Suprapubic skin (tissue), 3 donors: ENCODE results near the gene PEX10.

Experiments used
- EP300 ChIP-seq: sonication (generic); formaldehyde crosslinking; IDR thresholded peaks from one replicate; pipeline ENCODE4 v1.6.1; 2017; ENCODE audit warnings: antibody characterized with exemption
- TF ChIP-seq, protein P1 (sequence below), 2 donors: fragments of 200-600 bp in 1 of 2; fragments of 450-650 bp in 1 of 2; sonication (generic) in 1 of 2; IDR thresholded peaks; one replicate each; pipeline ENCODE4 v1.5.1; 2016 to 2019; ENCODE audit warnings: antibody characterized with exemption in 2 of 2, mild to moderate bottlenecking in 1 of 2, moderate library complexity in 1 of 2

DNA sequence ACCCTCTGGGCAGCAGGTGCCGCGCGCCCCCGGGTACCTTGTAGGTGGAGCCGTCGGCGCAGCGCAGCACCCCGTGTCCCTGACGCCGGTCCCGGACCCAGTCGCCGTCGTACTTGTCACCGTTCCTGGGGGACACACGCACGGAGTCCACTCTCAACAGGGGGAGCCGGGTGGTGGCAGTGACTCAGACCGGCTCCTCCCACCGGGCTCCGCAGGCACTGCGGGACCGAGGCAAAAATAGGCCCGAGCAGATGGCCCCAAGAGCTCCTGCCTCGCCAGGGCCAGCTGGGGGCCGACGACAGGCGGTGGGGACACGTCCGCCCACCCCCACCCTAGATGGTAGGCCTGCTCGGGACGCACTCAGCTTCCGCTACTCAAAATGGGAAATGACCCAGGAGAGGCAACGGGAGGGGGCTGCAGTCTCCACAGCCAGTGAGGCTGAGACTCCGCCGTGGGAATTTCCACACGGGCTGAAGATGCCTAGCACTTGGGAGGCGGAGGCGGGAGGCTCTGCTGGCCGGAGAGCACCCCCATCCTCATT lies 27.4 kb downstream of the PEX10 start:
- TF ChIP-seq, protein P1, sequence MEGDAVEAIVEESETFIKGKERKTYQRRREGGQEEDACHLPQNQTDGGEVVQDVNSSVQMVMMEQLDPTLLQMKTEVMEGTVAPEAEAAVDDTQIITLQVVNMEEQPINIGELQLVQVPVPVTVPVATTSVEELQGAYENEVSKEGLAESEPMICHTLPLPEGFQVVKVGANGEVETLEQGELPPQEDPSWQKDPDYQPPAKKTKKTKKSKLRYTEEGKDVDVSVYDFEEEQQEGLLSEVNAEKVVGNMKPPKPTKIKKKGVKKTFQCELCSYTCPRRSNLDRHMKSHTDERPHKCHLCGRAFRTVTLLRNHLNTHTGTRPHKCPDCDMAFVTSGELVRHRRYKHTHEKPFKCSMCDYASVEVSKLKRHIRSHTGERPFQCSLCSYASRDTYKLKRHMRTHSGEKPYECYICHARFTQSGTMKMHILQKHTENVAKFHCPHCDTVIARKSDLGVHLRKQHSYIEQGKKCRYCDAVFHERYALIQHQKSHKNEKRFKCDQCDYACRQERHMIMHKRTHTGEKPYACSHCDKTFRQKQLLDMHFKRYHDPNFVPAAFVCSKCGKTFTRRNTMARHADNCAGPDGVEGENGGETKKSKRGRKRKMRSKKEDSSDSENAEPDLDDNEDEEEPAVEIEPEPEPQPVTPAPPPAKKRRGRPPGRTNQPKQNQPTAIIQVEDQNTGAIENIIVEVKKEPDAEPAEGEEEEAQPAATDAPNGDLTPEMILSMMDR (IDR thresholded peaks at IDR 0.05) = no peak
- TF ChIP-seq EP300 = no peak
